Duodenal mucosa (tissue), 2 donors: ENCODE data around the gene CLCNKB.
A peak's percentile ranks its signal among the peaks of the same experiment; 100 is the strongest.
"Not testable (repeated sequence)": the region's sequence is repeated elsewhere in the genome, so short reads cannot be mapped to it uniquely, and the experiment has no call there.

Experiments
- H3K27ac ChIP-seq: one replicate; pipeline ENCODE4 v1.7.0; 2013; ENCODE audit warnings: low read depth, low read length
- H3K27me3 ChIP-seq, 2 donors: one replicate each; pipeline ENCODE4 v1.7.0; 2013; ENCODE audit warnings: low read length in 2 of 2, control low read depth in 1 of 2; ENCODE audit not compliant: insufficient read depth in 2 of 2, control insufficient read depth in 1 of 2
- H3K36me3 ChIP-seq, 2 donors: one replicate each; pipeline ENCODE4 v1.7.0; 2013; ENCODE audit warnings: low read length in 2 of 2, control low read depth in 1 of 2; ENCODE audit not compliant: insufficient read depth in 2 of 2, control insufficient read depth in 1 of 2
- H3K4me1 ChIP-seq, 2 donors: one replicate each; pipeline ENCODE4 v1.7.0; 2013; ENCODE audit warnings: low read length in 2 of 2, control low read depth in 1 of 2; ENCODE audit not compliant: insufficient read depth in 2 of 2, control insufficient read depth in 1 of 2
- H3K4me3 ChIP-seq, 2 donors: one replicate each; pipeline ENCODE4 v1.7.0; 2013; ENCODE audit warnings: low read length in 2 of 2, low read depth in 1 of 2
- H3K9ac ChIP-seq, 2 donors: one replicate each; pipeline ENCODE4 v1.7.0; 2013; ENCODE audit warnings: low read length in 2 of 2, low read depth in 1 of 2
- H3K9me3 ChIP-seq, 2 donors: one replicate each; pipeline ENCODE4 v1.7.0; 2013; ENCODE audit warnings: low read length in 2 of 2, control low read depth in 1 of 2; ENCODE audit not compliant: control insufficient read depth in 1 of 2

Gene CLCNKB

DNA sequence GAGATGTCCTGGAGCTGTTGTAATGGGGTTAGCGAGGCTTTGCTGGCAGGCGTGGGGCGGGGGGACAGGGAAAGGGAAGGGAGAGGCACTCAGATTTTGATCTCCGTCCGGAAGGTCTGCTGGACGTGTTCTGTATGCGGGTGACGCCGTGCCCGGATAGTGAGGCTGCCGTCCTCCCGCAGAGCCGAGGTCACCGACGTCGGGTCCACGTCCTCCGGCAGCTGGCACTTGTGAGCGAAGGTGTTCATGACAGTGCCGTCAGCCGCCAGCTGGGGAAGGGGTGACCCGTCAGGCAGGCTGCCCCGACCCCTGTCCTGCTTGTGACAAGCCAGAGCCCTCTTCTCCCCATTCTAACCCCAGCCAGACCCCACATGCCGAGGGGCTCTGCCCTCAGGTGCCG lies 28.1 kb upstream of the CLCNKB start:
- Histone ChIP-seq H3K27me3 (no peaks in the 10 kb centered on the region), H3K9ac (peak overlapping the region in 1 of 2 donors; percentile 43), H3K36me3 (no peaks in the 10 kb centered on the region), H3K4me3 (no peak overlapping the region), H3K4me1 (peaks cover 12 to 18% of the 10 kb centered on the region in 2 donors), H3K27ac (peak overlapping the region; percentile 20), H3K9me3 (no peaks in the 10 kb centered on the region)

DNA sequence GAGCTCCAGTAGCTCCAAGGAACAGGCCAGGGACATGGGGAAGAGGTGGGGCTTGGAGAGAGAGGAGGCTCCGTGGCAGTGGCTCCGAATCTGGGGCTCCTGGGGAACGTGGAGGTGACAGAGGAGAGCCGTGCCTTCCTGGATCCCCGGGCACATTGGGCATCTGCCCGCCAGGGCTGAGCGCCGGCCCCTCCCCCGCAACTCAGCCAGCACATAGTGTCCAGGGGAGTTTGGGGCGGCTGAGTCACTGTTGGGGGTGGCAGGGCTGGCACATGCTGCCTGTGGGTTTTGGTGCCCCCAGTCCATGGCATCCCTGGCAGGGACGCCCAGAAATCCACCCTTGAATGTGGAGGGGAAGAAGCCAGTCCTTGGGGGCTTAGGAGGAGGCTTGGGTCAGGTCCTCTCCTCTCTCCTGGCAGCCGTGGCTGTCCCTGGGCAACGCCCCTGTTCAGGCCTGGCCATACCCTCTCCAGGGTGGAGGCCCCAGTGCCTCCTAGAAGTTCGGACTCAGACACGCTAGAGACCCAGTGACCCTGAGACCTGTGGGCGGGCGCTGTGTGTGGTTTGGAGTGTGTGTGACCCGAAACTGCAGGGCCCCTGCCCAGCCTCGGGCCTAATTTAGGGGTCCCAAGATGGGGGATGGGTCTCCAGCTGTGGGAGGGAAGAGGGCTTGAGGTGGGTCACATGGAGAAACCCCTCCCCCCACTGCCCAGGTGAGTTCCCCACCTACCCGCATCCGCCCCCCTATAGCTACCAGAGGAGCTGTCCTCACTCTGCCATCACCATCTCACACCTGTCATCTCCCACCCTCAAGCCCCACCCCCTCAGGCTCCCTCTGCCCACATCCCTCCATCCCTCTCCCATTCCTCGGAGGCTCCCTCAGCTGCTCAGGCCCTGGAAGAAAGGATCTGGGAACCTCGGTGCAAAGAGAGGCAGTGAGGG lies 27.4 kb upstream of the CLCNKB start:
- no peak overlapping the region for H3K4me3 ChIP-seq
- no peak overlapping the region for H3K9ac ChIP-seq
- peak overlapping the region; percentile 20 for H3K27ac ChIP-seq
- peaks cover 12 to 18% of the 10 kb centered on the region in 2 donors for H3K4me1 ChIP-seq
- H3K36me3 ChIP-seq: no peaks in the 10 kb centered on the region
- H3K27me3 ChIP-seq: no peaks in the 10 kb centered on the region
- H3K9me3 ChIP-seq: no peaks in the 10 kb centered on the region

DNA sequence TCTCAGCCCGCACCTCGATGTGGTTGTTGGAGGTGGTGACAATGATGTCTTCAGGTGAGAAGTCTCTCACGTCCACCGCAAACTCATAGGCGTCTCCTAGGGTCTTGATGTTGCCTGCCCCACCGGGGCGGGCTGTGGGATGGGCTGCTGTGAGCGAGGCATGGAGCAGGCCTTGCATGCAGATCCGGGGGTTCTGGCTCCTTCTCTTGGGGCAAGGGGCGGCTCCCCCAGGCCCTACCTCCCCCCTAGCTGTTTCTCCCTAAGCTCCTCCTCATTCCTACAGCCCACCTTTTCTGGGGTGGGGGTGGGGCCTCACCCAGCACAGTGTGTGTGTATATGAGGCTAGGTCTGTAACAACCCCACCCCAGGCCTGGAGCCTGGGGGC lies 26.5 kb upstream of the CLCNKB start:
- H3K36me3 ChIP-seq: no peaks in the 10 kb centered on the region
- H3K4me1 ChIP-seq: peaks cover 12 to 18% of the 10 kb centered on the region in 2 donors
- no peak overlapping the region for H3K4me3 ChIP-seq
- no peaks in the 10 kb centered on the region for H3K27me3 ChIP-seq
- H3K9ac ChIP-seq: no peak overlapping the region
- peak overlapping the region; percentile 66 for H3K27ac ChIP-seq
- no peaks in the 10 kb centered on the region for H3K9me3 ChIP-seq

DNA sequence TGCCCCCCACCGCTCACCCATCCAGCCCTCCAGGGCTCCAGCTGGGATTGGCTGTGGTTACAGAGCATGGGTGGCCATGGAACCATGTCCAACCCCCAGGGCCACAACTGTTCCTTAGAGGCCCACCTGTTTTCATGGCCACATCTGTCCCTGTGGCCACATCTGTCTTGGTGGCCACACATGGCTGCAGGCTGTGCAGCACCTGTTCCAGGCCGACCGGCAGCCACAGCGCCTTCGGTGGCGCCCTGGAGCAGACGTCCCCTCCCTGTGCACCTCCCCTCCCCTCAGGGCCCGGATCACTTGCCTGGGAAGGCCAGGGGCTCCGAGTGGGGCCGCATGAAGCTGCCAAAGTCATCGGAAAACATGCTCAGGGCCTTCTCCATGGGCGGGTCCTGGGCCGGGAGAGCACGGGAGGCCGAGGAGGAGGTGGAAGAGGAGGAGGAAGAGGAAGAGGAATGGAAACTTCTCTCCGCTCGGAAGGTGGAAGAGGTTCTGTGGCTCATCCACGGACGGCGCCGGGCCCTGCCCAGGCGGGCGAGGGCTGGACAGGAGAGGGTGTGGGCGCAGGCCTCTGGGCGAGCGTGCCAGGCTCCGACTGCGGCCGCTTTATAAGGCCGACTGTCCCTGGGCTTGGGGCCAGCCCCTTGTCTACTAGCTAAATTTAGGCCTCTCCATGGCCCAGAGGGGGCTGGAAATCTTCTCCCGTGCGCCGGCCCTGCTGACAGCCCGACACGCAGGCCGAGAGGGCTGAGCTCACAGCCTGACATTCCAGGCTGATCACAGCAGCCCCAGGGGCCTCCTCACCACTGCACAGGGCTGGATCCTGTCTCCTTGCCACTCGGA lies 25.9 kb upstream of the CLCNKB start, which contains the start of gene HSPB7:
Gene HSPB7 (minus strand): TSS at position 583 of the 843 bp plus-strand sequence. CDS start 80 bp downstream, at position 503.
- Histone ChIP-seq H3K4me3 (no peak within 1 kb of the TSS), H3K9me3 (no peaks in the 10 kb centered on the region), H3K4me1 (peaks cover 9 to 12% of the 10 kb centered on the region in 2 donors), H3K9ac (peak within 1 kb of the TSS in 1 of 2 donors; percentile 33), H3K27ac (peak within 1 kb of the TSS; percentile 66), H3K36me3 (no peaks in the 10 kb centered on the region), H3K27me3 (no peaks in the 10 kb centered on the region)

DNA sequence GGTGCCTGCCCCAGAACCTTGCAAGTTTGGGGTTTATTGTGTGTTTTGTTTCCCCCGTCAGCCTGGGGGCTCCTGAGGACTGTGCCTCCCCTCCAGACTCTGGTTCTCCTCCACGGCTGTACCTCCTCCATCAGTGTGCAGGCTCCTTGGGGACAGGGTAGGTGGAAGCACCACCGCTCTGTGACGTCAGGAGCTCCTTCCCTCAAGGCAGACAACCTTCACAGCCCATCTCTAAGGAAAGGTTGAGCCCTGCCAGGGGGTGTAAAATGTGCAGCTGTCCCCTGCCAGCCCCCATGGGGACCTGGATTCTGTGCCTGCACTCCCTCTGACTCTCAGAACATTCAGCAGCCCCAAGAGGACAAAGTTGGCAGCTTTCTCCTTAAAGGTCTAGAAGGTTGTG lies 25.3 kb upstream of the CLCNKB start:
- Histone ChIP-seq H3K4me3 (no peak overlapping the region), H3K9me3 (no peaks in the 10 kb centered on the region), H3K9ac (peak overlapping the region in 1 of 2 donors; percentile 33), H3K36me3 (no peaks in the 10 kb centered on the region), H3K27ac (peak overlapping the region; percentile 66), H3K4me1 (peaks cover 6 to 12% of the 10 kb centered on the region in 2 donors), H3K27me3 (no peaks in the 10 kb centered on the region)

GRCh38 chr1:16018749-16019643 lies 24.6 kb upstream of the CLCNKB start:
- H3K36me3 ChIP-seq: no peaks in the 10 kb centered on the region
- peak overlapping the region in 1 of 2 donors; percentile 33 for H3K9ac ChIP-seq
- no peak overlapping the region for H3K4me3 ChIP-seq
- no peaks in the 10 kb centered on the region for H3K27me3 ChIP-seq
- peaks cover 0 to 6% of the 10 kb centered on the region in 2 donors for H3K4me1 ChIP-seq
- H3K9me3 ChIP-seq: no peaks in the 10 kb centered on the region
- H3K27ac ChIP-seq: peak overlapping the region; percentile 36

- H3K36me3 ChIP-seq: no peaks in the 10 kb centered on the region
- no peak overlapping the region for H3K4me3 ChIP-seq
- no peaks in the 10 kb centered on the region for H3K9me3 ChIP-seq
- H3K27me3 ChIP-seq: no peaks in the 10 kb centered on the region
- H3K27ac ChIP-seq: peak overlapping the region; percentile 36
- H3K4me1 ChIP-seq: peaks cover 0 to 6% of the 10 kb centered on the region in 2 donors
- H3K9ac ChIP-seq: no peak overlapping the region
Measured at GRCh38 chr1:16019644-16020277, 23.8 kb upstream of the CLCNKB start.

DNA sequence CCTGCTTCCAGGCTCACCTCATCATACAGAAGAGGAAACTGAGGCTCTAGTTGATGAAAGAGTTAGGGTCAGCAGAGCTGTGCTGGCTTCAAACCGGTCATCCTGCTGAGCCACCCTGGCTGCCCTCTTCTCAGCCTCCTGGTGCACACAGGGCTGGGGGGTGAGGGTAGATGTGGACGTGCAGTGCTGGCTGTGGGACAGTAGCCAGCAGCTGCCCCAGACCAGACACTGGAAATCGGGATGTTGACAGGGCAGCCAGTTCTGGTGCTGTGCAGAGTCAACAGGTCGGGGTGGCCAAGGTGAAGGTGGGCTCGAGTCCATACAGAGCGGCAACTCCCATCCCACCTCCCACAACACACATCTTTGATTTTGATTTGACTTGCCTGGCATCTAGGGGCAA lies 23.3 kb upstream of the CLCNKB start:
- Histone ChIP-seq H3K9ac (no peak overlapping the region), H3K36me3 (no peaks in the 10 kb centered on the region), H3K4me1 (peaks cover 0 to 6% of the 10 kb centered on the region in 2 donors), H3K4me3 (no peak overlapping the region), H3K9me3 (no peaks in the 10 kb centered on the region), H3K27me3 (no peaks in the 10 kb centered on the region), H3K27ac (no peak overlapping the region)

DNA sequence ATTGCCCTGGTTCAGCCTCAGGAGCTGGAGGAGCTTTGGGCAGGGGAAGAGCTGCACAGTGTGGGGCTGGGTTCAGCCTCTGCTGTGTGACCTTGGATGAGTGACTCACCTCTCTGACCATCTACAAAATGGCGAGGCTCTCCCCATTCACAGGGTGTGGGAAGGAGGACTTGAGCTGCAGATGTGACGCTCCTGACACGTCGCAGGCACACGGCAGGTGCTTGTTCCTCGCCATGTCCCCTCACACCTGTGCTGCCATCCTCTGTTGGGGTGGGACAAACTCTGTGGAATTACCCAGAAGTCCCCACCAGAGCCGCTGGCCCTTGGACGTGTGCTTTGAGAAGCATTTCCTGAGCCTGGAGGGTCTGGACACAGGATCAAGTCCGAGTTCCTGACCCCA lies 22.7 kb upstream of the CLCNKB start:
- H3K27ac ChIP-seq: peak overlapping the region; percentile 10
- not testable (repeated sequence) for H3K9me3 ChIP-seq, H3K4me3 ChIP-seq, H3K27me3 ChIP-seq, H3K4me1 ChIP-seq, H3K9ac ChIP-seq, H3K36me3 ChIP-seq
